H4 (cell line): ENCODE measurements around the gene INPP5F. TPM values are rescaled to one million over a fixed set of nuclear protein-coding genes. Genes with fewer than 3 reads are reported as not detected.

Experiments
- DNase-seq: peaks from one replicate; pipeline ENCODE4 v3.0.0-alpha.2; 2015; ENCODE audit warnings: low spot score
- total RNA-seq: library from RNA; depleted of rRNA; stranded (reverse); fragments of >200 nt; shearing (Covaris generic); gene quantifications from 2 replicates; pipeline ENCODE4 v1.2.3, GENCODE V29; 2014; rRNA removed

INPP5F gene, protein sequence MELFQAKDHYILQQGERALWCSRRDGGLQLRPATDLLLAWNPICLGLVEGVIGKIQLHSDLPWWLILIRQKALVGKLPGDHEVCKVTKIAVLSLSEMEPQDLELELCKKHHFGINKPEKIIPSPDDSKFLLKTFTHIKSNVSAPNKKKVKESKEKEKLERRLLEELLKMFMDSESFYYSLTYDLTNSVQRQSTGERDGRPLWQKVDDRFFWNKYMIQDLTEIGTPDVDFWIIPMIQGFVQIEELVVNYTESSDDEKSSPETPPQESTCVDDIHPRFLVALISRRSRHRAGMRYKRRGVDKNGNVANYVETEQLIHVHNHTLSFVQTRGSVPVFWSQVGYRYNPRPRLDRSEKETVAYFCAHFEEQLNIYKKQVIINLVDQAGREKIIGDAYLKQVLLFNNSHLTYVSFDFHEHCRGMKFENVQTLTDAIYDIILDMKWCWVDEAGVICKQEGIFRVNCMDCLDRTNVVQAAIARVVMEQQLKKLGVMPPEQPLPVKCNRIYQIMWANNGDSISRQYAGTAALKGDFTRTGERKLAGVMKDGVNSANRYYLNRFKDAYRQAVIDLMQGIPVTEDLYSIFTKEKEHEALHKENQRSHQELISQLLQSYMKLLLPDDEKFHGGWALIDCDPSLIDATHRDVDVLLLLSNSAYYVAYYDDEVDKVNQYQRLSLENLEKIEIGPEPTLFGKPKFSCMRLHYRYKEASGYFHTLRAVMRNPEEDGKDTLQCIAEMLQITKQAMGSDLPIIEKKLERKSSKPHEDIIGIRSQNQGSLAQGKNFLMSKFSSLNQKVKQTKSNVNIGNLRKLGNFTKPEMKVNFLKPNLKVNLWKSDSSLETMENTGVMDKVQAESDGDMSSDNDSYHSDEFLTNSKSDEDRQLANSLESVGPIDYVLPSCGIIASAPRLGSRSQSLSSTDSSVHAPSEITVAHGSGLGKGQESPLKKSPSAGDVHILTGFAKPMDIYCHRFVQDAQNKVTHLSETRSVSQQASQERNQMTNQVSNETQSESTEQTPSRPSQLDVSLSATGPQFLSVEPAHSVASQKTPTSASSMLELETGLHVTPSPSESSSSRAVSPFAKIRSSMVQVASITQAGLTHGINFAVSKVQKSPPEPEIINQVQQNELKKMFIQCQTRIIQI
- total RNA-seq, result 8.9 and 9.5 TPM in 2 replicates

DNA sequence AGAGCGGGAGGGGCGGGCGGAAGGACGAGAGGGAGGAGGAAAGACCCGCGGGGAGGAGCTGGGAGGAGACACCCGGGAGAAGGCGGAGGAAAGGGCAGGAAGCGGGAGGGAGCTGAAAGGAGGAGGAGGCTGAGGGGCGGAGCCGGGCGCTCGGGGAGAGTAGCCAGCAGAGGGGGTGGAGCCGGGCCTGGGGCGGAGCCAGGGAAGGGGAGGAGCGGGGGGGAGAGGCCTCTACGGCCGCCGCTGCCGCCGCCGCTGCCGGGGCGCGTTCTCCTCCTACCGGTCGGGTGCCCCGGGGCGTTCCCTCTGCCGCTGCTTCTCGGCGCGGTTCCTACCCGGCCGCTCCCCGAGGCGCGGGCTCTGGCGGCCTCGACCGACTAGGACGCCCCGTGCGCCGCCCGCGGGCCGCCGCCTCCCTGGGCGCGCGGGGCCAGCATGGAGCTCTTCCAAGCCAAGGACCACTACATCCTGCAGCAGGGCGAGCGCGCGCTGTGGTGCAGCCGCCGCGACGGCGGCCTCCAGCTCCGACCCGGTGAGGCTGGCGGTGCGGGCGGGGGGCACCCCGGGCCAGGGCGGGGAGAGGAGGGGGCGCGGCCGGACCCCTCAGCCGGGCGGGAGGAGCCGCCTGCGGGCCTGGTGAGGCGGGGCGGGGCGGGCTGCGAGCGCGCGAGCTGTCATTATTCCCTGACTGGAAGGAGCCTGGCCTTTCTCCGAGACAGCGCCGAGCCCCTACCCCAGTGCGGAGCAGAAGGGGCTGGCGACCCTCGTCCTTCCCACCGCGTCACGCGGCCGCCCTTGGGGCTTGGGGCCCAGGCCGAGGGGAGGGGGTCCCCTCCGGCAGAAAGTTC, at the start of gene INPP5F:
INPP5F (plus strand) TSS at position 223 of the 848 bp plus-strand sequence; CDS start at position 436, 213 bp downstream.
- DNase-seq, result peak; percentile 94

DNA sequence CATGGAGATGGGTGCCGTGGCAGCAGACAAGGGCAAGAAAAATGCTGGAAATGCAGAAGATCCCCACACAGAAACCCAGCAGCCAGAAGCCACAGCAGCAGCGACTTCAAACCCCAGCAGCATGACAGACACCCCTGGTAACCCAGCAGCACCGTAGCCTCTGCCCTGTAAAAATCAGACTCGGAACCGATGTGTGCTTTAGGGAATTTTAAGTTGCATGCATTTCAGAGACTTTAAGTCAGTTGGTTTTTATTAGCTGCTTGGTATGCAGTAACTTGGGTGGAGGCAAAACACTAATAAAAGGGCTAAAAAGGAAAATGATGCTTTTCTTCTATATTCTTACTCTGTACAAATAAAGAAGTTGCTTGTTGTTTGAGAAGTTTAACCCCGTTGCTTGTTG, 48.7 kb upstream of the INPP5F start:
- no peak for DNase-seq

DNA sequence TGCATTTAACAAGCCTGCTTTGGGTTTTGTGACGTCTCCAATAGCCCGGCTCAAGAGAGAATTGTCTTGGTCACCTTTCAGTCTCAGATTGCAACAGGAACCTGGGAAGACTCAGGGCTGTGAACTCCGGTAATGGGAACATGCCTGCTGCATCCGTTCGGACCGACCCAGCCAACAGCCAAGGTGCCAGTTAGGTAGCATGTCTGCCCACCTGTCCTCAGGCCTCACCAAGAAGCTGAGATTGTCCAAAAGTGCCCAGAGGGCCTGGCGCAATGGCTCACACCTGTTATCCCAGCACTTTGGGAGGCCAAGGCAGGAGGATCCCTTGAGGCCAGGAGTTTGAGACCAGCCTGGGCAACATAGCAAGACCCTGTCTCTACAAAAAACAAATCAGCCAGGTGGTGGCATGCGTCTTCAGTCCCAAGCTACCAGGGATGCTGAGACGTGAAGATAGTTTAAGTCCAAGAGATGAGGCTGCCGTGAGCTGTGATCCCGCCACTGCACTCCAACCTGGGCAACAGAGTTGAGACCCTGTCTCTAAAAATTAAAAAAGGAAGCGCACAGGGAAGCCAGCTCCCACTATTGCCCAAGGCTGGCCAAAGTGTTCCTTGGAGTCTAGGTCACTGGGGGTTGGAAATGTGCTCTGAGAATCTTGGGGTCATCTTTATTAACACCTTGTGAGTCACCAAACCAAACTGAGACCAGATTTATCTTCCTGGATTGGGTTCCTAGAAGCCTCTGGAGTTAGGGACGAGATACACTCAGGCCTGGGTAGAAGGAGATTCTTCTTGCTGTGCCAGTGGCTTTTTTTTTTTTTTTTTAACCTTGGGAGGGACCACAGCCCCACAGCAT, 47.7 kb upstream of the INPP5F start:
- DNase-seq, result no peak

DNA sequence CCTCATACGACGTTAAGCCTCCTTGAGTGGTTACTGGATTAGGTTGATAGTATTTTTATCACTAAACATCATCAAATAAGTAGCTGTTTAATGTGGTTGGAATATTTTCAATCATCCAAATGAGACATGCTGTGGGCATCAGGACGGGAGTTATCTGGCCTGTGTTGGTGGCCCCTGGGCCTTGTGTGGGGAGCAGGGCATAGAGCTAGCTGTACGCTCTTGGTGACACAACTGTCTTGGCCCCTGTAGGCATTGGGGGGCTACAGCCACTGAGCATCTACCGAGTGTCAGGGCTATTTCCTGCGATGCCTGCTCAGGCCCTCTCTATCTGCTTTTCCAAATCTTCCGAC, 46.4 kb upstream of the INPP5F start:
- no peak for DNase-seq

DNA sequence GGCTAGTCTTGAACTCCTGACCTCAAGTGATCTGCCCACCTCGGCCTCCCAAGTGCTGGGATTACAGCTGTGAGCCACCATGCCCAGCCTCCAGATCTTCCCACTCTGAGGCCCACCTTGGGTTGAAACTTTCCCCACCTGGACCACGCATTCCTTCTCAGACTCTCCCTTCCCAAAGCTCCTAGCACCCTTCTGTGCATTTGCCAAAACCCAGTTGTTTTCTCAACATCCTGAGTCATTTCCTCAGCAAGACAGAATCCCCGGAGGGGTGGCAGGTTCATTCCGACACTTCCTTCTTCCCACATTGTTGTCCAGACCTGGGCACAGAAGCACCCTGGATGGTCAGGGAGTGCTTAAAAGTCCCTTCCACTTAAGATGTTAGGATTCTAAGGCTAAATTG, 45.8 kb upstream of the INPP5F start:
- peak; percentile 75 for DNase-seq

DNA sequence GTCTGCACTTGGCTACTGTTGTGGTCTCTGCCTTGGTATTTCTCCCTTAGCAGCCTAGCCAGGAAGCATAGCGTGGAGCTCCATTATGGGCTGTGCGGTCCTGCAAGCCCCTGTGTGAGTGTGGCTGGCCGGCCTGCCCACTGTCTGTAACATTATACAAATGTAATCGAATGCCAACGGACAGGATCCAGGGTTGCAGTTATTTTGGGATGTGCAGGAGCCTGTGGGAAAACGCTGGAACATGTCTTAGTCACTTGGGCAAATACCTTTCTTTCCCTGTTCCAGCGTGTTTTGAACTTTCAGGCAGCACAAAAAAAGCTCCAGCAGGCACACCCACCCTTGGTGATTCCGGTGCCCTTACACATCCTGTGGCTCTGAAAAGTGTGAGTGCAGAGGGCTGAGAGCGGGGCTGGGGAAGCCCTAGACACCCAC, 45.2 kb upstream of the INPP5F start:
- peak; percentile 39 for DNase-seq

DNA sequence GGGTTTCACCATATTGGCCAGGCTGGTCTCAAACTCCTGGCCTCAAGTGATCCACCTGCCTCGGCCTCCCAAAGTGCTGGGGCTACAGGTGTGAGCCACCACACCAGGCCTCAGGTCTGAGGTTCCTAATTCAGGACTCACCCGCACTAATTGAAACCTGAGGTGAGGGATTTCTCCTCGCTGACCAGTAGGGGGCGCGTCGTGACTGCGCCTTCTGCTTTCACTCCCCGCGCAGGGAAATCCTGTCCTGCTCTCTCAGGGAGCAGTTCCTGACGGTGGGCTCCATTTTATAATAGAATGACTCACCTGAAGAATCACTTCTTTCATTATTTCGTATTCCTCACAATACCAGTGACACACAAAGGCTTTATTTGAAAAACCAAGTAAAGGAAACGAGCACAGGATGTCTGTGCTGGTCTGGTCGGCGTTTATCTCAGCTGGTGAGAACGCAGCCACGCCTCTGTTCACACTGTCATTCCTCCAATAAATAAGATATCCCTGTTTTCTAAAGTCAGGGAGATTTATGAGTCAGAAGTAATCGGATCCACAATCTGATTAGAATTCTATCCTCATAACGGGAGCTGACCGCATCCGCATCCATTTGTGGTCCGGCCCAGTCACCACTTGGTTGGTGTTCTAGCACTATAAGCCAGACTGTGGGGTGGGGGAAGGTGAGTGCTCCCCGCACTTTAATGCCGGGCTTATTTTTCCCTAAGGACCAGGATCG, 39.2 kb upstream of the INPP5F start:
- peak; percentile 87 for DNase-seq

DNA sequence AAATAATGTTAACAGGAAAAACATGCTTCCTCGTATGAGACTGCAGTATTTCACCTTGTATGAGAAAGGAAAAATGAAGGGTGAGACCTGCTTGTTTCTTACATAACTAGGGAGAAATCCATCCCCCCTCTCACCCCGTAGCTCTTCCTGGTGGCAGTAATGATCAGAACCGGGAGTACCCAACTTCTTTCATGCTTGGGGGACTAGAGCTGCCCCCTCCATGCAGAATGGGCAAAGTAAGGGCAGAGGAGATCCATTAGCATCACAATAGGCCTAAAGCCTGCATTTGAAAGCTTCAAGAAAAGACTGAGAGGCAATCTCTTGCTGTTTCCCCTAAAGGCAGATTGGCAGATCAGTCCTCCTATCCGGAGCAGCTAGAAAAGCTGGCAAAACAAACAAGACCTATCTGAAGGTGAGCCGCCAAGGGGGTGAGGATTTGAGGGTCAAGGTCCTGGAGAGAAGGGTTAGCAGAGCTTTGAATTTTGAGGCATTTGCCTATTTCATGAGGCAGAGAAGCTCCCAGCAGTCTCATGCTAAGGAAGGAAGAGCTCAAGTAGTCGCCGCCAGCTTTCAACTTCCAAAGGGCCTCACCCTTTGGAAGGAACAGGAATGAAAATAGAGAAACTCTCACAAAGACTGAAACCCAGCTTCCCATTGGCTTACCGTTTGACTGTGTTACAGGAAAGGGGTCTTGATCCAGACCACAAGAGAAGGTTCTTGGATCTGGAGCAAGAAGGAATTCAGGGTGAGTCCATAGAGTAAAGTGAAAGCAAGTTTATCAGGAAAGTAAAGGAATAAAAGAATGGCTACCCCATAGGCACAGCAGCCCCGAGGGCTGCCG, 38.4 kb upstream of the INPP5F start:
- DNase-seq, result peak; percentile 37

DNA sequence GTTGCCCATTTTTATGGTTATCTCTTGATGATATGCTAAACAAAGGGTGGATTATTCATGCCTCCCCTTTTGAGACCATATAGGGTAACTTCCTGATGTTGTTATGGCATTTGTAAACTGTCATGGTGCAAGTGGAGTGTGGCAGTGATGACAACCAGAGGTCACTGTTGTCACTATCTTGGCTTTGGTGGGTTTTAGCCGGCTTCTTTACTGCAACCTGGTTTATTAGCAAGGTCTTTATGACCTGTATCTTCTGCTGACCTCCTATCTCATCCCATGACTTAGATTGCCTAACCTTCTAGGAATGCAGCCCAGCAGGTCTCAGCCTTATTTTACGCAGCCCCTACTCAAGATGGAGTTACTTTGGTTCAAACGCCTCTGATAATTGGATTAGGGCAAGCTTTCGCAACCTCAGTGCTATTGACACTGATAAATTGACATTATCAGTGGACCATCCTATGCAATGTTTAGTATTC, 37.8 kb upstream of the INPP5F start:
- no peak for DNase-seq

DNA sequence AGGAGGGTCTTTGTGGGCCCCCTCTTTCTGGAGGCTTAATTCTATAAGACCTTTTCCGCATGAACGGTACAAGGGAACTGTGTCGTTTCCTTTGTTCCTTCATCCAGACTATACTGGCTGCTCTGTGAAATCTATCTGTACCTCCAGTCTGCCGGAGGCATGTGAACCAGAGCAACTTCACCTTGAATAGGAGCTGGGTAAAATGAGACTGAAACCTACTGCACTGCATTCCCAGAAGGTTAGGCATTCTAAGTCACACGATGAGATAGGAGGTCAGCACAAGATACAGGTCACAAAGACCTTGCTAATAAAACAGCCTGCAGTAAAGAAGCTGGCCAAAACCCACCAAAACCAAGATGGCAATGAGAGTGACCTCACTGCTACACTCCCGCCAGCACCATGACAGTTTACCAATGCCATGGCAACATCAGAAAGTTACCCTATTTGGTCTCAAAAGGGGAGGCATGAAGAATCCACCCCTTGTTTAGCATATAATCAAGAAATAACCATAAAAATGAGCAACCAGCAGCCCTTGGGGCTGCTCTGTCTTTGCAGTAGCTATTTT, 36.8 kb upstream of the INPP5F start:
- no peak for DNase-seq

DNA sequence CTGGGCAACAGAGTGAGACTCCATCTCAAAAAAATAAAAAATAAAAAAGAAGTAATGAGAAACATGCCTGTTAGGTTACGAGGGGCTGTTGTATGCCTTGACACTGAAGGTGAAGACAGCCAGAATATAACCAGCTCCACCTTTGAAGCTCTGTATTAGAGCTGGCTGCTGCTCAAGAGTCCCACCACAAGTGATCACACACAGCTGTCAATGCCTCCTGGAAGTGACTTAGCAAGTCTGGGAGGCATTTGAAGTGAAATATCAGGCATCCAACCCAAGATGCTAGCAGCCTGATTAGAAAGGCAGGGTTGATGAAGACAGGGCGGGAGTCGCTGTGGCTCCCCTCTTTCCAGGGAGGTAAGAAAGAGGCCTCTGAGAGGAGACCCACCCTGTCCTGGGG, 34.1 kb upstream of the INPP5F start:
- no peak for DNase-seq

DNA sequence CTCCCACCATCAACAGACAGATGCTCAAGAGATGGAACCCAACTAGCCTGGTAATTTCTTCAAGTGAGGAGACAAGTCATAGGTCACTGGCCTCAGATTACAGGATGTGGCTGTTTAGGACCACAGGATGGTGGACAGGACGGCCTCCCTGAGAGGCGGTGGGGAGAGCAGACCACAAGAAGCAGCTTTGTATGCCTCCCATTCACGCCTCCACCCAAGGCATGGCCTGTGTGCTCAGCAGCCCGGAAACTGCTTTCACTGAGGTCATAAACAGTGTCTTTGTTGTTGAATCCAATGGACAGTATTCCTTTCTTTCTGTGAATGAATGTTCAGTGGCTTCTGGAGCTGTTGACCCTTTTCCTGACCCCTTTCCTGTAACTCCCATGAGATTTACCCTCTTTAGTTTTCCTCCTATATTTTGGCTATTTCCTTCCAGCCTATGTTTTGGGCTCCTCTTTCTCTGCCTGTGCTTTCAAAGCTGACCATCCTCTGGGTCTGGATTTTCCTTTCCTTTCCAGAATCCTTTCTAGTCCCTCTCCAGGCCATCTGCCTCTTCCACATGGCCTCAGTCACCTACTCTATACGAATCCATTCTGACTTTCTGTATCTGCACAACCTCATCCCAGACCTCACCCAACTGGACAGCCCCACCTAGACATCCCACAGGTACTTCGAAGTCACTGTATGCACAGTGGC, 32.4 kb upstream of the INPP5F start:
- peak; percentile 40 for DNase-seq

DNA sequence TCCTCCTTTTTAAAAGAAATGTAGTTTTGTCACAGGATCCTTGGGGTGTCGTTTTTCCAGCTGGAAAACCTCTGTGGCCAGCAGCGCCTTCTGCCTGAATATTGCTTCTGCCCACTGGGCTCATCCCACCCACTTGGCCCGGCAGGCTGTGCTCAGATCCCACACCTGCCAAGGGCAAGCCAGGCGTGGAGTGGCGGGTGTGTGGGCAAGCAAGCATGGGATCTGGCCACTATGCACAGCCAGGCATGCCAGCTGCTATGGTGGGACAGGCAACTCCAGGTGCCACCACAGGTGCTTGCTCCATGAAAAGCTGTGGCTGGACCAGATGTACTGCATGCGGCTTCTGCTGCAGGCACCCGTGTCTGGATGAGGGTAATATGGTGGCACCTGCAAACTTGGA, 31.2 kb upstream of the INPP5F start:
- no peak for DNase-seq

DNA sequence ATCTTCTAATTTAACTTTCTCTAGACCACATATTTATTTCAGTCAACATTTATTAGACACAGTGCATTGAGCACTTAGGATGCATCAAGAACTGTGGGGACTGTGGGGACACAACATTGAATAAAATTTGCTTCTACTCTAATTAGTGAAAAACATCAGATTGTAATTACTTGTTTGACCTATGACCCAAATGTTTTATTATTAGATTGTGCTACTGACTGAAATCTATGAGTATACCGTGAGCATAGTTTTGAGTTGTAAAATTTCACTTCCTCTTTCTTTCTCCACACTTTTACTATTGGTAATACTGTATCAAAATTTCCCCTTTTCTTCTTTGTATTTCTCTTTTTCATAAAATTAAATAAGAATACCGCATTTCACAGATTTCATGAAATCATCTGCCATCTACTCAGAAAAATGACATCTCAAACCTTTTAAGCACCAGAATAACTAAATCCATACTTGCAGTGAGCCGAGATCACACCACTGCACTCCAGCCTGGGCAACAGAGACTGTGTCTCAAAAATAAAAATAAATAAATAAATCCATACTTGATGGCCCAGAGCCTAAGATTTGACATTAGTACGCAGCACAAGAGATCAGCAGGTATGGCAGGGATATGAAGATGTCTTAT, 25.4 kb upstream of the INPP5F start:
- no peak for DNase-seq

DNA sequence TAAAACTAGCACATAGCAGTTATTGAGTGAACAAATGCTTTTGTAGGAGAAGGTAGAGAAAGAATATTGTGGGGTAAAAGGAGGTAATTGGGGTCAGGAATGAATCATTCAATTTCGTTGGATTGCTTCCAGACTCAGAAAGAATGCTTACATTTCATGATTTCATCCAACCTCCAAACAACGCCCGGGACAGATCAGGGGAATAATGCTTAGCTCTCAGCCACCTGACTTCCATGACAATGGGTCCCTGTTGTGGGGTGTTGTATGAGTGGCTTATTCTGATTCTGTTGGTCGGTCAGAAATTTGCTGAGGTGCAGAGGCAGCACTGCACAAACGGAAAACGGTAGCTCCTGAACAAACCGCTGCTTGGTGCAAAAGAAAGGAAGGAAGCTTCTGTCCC, 24.0 kb upstream of the INPP5F start:
- no peak for DNase-seq

DNA sequence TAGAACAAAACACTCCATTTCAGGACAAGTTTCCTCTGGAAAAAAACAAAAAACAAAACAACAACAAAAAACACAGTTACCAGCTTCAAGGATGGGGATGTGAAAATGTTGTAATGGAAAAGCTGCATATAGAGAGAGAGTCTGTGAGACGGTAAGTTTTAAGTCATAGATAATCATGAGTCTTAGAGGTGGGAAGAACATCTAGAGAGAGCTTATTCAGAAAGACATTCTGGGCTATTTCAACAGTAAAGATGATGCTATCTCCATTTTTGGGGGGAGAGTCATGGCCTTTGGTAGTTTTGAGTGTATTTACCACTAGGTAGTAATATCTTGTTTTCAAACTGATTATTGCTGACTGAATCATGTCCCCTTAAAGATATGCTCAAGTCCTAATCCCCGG, 23.3 kb upstream of the INPP5F start:
- no peak for DNase-seq

DNA sequence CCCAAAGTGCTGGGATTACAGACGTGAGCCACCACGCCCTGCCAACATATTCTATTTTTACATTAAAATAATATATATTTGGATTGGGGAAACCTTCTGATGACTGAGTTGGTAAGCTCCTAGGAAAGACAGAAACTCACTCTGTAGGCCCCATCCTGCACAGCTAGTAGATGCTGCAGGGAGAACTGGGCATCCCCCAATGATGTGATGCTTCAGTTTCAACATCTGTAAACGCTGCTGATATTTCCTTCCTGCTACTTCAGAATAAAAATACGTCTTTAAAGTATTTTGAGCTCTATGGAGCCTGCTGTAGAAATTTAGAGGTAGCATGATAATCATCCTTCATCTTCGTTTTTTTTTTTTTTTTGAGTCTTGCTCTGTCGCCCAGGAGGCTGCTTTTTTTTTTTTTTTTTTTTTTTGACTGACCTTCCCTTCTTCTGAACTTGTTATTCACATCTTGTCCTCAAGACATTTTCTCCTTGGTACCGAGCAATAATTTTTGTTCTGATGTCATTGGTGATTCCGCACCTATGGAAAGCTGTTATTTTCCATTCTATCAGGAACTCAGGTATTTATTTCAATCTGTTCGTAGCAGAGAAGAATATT, 21.8 kb upstream of the INPP5F start:
- no peak for DNase-seq
